Astrocyte (in vitro differentiated cells and primary cell): ENCODE measurements around the gene PSMB9.

Source experiments
- CTCF ChIP-seq: IDR thresholded peaks from 2 replicates; pipeline ENCODE4 v1.5.1; 2011; ENCODE audit warnings: low read depth, mild to moderate bottlenecking, inconsistent platforms, low read length, moderate library complexity; ENCODE audit not compliant: insufficient read depth
- EZH2 ChIP-seq: IDR thresholded peaks from 2 replicates; pipeline ENCODE4 v1.6.1; 2012; ENCODE audit warnings: mild to moderate bottlenecking, low read length, inconsistent platforms; ENCODE audit not compliant: insufficient read depth

- TF ChIP-seq CTCF: no peak
- no peak for TF ChIP-seq EZH2
Observed at GRCh38 chr6:32862725-32863124, 8.7 kb downstream of the PSMB9 start.
